ENCODE measurements around the gene FABP7. TPM values are rescaled to one million over a fixed set of nuclear protein-coding genes. Genes with fewer than 3 reads are reported as not detected.

FABP7 gene
- total and polyA plus RNA-seq, 4 donors: 0.03 to 10.4 TPM; not detected in 2

DNA sequence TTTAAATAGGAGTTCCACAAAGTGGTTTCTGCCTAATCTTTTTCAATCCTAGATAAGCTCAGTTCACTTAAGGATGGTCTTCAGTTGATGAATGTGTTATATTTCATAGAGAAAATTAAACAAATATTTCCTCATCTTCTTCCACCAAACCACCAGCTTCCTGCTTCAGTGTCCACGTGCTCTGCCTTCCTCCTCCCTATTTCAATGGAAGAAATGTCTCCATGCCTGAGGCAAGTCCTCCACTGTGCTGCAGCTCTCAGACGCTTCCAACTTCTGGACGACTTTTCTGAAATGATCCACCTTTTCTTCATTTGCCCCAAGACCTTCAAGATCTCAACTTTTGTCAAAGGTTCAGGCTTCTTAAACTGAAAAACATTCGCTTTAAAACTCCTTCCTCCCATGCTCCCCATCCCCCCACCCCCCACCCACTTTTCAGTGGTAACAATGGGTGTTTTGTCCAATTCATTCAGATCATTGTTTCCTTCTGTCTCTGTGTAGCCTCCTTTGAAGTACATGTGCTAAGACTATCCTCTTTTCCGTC is 25.3 kb upstream of the FABP7 start:
- H3K9me3 ChIP-seq (ENCODE audit: control insufficient read depth in 4 of 4, insufficient read depth in 3 of 4, low read length in 3 of 4): no peaks in the 10 kb centered on the region
- H3K27ac ChIP-seq (ENCODE audit: low read depth in 1 of 2, low read length in 1 of 2): no peak overlapping the region
- TF ChIP-seq CTCF (IDR thresholded peaks at IDR 0.05; ENCODE audit: control extremely low read depth, extremely low read depth): no peak
- no peaks in the 10 kb centered on the region for H3K27me3 ChIP-seq (ENCODE audit: control insufficient read depth in 3 of 3, insufficient read depth in 3 of 3, low read length in 2 of 3)
- H3K9ac ChIP-seq (ENCODE audit: insufficient read depth in 1 of 2, low read length in 2 of 2): no peak overlapping the region
- H3K4me1 ChIP-seq (ENCODE audit: control insufficient read depth in 5 of 5, insufficient read depth in 5 of 5, low read length in 5 of 5): peaks cover 0 to 6% (median 0%) of the 10 kb centered on the region in 5 donors
- ATAC-seq (ENCODE audit: insufficient read depth, low FRiP score): no peak
- WGBS, 2 donors: 55 to 69% methylated on average over 5 of the region's 5 CpGs
- no peak overlapping the region for H3K4me3 ChIP-seq
- no peaks in the 10 kb centered on the region for H3K36me3 ChIP-seq (ENCODE audit: control insufficient read depth in 4 of 4, insufficient read depth in 4 of 4, low read length in 4 of 4)
- DNase-seq: no peak

DNA sequence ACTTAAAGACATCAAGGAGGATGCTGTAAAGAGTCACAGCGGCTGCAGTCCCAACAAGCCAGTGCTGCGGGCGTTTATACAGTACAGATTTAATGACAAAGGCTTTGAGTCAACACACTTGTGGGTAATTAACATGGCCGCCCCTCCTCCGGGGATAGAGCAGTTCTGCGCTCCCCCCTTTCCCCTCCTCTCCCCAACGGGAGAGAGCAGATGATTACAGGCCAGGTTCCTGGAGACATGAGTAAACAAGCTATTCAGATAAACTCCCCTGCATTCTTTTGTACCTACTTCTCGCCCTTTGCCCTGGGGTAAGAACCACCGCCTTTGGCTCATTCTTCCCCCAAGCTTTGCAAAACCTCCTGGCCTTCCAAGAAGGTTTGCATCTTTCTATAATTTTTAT is 23.6 kb upstream of the FABP7 start:
- 82 to 84% methylated on average over 9 of the region's 9 CpGs for WGBS, 2 donors
- H3K4me1 ChIP-seq (ENCODE audit: control insufficient read depth in 5 of 5, insufficient read depth in 5 of 5, low read length in 5 of 5): peaks cover 0 to 3% (median 0%) of the 10 kb centered on the region in 5 donors
- no peak for DNase-seq
- no peaks in the 10 kb centered on the region for H3K9me3 ChIP-seq (ENCODE audit: control insufficient read depth in 4 of 4, insufficient read depth in 3 of 4, low read length in 3 of 4)
- no peak overlapping the region for H3K27ac ChIP-seq (ENCODE audit: low read depth in 1 of 2, low read length in 1 of 2)
- no peak overlapping the region for H3K4me3 ChIP-seq
- H3K27me3 ChIP-seq (ENCODE audit: control insufficient read depth in 3 of 3, insufficient read depth in 3 of 3, low read length in 2 of 3): no peaks in the 10 kb centered on the region
- no peak overlapping the region for H3K9ac ChIP-seq (ENCODE audit: insufficient read depth in 1 of 2, low read length in 2 of 2)
- ATAC-seq (ENCODE audit: insufficient read depth, low FRiP score): no peak
- TF ChIP-seq CTCF (IDR thresholded peaks at IDR 0.05; ENCODE audit: control extremely low read depth, extremely low read depth): no peak
- no peaks in the 10 kb centered on the region for H3K36me3 ChIP-seq (ENCODE audit: control insufficient read depth in 4 of 4, insufficient read depth in 4 of 4, low read length in 4 of 4)

DNA sequence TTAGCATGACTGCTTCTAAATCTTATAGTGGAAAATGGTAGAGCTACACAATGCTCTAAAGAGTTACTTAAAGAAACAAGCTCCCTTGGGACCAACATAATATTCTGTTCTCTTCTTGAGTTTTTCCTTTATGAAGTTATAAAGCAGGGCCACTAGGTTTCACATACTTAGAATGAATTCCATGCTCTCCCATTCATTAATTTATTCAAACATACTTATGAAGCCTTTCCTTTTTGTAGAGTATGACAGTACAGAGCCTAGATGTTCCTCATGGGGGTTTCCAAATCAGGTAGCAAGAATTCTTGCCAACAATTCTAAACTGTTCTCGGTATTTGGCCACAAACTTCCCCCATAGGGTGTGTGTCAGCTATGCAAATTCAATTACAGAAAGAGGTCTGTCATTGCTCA is 20.6 kb upstream of the FABP7 start:
- WGBS, 2 donors: 26 to 31% methylated on average over 1 of the region's 1 CpG
- TF ChIP-seq CTCF (IDR thresholded peaks at IDR 0.05; ENCODE audit: control extremely low read depth, extremely low read depth): no peak
- H3K36me3 ChIP-seq (ENCODE audit: control insufficient read depth in 4 of 4, insufficient read depth in 4 of 4, low read length in 4 of 4): no peaks in the 10 kb centered on the region

DNA sequence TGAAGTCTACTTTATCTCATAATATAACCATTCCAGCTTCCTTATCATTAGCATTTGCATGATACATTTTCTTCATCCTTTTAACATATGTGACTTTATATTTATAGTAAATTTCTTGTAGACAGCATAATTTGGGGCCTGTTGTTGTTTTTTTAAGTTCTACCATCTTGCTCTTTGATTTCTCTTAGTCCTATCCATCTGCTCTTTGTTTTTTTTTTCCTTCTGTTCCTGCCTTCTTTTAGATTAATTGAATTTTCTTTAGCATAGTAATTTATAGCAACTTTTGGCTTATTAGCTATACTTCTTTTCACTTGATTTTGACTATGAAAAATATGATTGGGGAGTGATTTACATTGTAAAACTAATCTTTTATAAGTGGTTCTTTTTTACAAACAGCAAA is 19.2 kb upstream of the FABP7 start:
- Histone ChIP-seq H3K9me3 (ENCODE audit: control insufficient read depth in 4 of 4, insufficient read depth in 3 of 4, low read length in 3 of 4) (no peaks in the 10 kb centered on the region), H3K27me3 (ENCODE audit: control insufficient read depth in 3 of 3, insufficient read depth in 3 of 3, low read length in 2 of 3) (no peaks in the 10 kb centered on the region), H3K36me3 (ENCODE audit: control insufficient read depth in 4 of 4, insufficient read depth in 4 of 4, low read length in 4 of 4) (no peaks in the 10 kb centered on the region), H3K4me3 (no peak overlapping the region), H3K4me1 (ENCODE audit: control insufficient read depth in 5 of 5, insufficient read depth in 5 of 5, low read length in 5 of 5) (no peaks in the 10 kb centered on the region), H3K27ac (ENCODE audit: low read depth in 1 of 2, low read length in 1 of 2) (no peak overlapping the region), H3K9ac (ENCODE audit: insufficient read depth in 1 of 2, low read length in 2 of 2) (no peak overlapping the region)
- TF ChIP-seq CTCF (IDR thresholded peaks at IDR 0.05; ENCODE audit: control extremely low read depth, extremely low read depth): no peak
- no peak for DNase-seq
- no peak for ATAC-seq (ENCODE audit: insufficient read depth, low FRiP score)

More for the DNA sequence above, 20.6 kb upstream of the FABP7 start:
- Histone ChIP-seq H3K27ac (ENCODE audit: low read depth in 1 of 2, low read length in 1 of 2) (no peak overlapping the region), H3K27me3 (ENCODE audit: control insufficient read depth in 3 of 3, insufficient read depth in 3 of 3, low read length in 2 of 3) (no peaks in the 10 kb centered on the region), H3K4me1 (ENCODE audit: control insufficient read depth in 5 of 5, insufficient read depth in 5 of 5, low read length in 5 of 5) (peaks cover 0 to 2% (median 0%) of the 10 kb centered on the region in 5 donors), H3K9me3 (ENCODE audit: control insufficient read depth in 4 of 4, insufficient read depth in 3 of 4, low read length in 3 of 4) (no peaks in the 10 kb centered on the region), H3K9ac (ENCODE audit: insufficient read depth in 1 of 2, low read length in 2 of 2) (no peak overlapping the region), H3K4me3 (no peak overlapping the region)
- ATAC-seq (ENCODE audit: insufficient read depth, low FRiP score) (no peak), DNase-seq (no peak)
